Medulla oblongata (tissue), 1 donor: ENCODE measurements around the gene ARHGAP31.
A peak's percentile ranks its signal among the peaks of the same experiment; 100 is the strongest.

Experiments used
- DNase-seq: peaks from one replicate; pipeline ENCODE4 v3.0.0-alpha.2; 2015; ENCODE audit errors: extremely low spot score

Gene ARHGAP31

DNA sequence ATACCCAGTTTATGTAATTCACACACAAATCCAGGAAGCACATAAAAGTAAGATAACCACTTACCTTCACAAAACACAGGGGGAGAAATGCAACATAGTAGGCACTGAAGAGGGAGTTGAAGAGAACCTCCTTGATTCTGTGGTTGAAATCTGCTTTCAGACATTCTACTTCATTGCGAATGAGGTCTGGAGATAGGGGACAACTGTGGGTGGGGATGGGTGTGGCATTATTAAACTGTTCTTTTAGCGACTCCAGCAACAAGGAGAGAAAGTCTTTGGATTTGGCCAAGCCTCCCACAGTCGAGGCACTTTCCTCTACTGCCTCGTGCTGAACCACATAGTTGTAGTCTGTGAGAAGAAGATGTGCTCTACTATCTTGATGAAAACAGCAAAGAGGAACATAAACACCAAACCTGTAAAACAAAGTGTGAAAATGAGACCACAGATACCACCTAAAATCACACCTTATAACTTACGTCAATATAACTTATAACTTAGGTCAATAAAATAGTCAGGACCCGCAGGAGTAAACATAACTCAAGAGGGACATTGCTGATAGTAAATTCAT lies 143.6 kb downstream of the ARHGAP31 start:
- DNase-seq, result no peak

GRCh38 chr3:119443179-119443578 lies 149.0 kb downstream of the ARHGAP31 start:
- DNase-seq, result no peak

DNA sequence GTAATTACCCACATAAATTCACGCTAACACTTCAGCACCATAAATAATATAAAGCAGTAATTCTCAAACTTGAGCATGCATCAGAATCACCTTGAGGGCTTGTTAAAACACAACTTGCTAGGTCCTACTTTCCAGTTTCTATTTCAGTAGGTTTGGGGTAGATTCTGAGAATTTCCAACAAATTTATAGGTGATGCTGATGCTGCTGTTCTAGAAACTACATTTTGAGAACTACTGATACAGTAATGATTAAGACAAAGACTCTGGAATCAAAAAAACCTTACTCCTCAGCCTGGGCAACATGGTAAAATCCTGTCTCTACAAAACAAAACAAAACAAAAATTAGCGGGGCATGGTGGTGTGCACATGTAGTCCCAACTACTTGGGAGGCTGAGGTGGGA lies 150.4 kb downstream of the ARHGAP31 start:
- DNase-seq, result no peak

DNA sequence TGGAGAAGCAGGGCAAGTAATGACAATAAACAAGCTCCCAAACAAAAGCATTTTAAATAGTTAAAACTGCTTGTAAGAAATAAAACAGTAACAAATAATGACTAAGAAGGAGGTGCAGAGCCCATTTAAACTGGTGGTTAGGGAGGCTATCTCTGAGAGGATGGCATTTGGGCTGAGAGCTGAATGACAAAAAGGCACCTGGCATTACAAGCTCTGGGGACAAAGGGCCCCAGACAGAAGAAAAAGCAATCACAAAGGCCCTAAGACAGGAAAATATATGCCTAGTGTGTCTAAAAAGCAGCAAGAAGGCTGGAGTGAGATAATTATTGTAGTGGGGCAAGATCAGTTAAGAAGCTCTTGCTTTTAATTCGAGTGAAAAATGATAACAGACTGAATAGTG lies 159.6 kb downstream of the ARHGAP31 start:
- DNase-seq, result no peak

GRCh38 chr3:119456469-119456868 lies 162.3 kb downstream of the ARHGAP31 start:
- DNase-seq, result no peak

GRCh38 chr3:119457246-119457645 lies 163.1 kb downstream of the ARHGAP31 start:
- DNase-seq, result peak; percentile 24

- DNase-seq, result peak; percentile 99
These were observed 169.3 kb downstream of the ARHGAP31 start, which contains the start of gene TMEM39A for GRCh38 chr3:119463171-119464169. TMEM39A (minus strand) TSS chr3:119463615; CDS start chr3:119462074, 1,541 bp downstream.

DNA sequence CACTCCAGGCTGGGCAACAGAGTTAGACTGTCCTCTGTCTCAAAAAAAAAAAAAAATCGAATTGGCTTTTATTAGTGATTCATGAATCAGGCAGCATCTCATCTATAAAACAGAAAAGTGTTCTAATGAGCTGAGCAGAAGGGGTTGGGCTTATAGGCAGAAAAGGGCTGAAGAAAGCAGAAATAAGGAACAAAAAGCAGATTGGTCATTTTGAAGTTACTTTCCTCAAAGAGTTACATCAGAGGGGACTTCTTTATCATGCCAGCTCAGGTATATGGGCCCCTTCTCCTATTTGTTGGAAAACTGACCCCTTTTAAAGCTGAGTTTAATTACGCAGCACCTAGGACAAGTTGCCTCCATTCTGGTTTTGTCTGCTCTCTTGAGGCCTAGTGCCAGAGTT lies 173.9 kb downstream of the ARHGAP31 start:
- DNase-seq, result no peak

- peak; percentile 41 for DNase-seq
These were observed 175.4 kb downstream of the ARHGAP31 start for GRCh38 chr3:119469418-119470189.
